IMR-90 (cell line): ENCODE measurements around the gene KCNMA1. TPM values are rescaled to one million over a fixed set of nuclear protein-coding genes. Genes with fewer than 3 reads are reported as not detected.

Experiments used
- ATAC-seq: fragments of 200-7000 bp; cut with Tn5 transposase; 2 replicates; pipeline ENCODE4 v1.9.1; 2020; ENCODE audit warnings: low read depth, mild to moderate bottlenecking, moderate library complexity
- BruUV-seq: library from RNA; stranded (reverse); fragments of 400-500 nt; replicated peaks from 2 replicates; lab custom pipeline; 2021; lab: Mats Ljungman, UMichigan
- CTCF ChIA-PET: fragments of 300-600 bp; formaldehyde crosslinking; extraction: SDS; loops from one replicate; lab custom pipeline; 2021; ENCODE audit warnings: antibody characterized with exemption; lab: Yijun Ruan, JAX
- POLR2A ChIA-PET: fragments of 300-600 bp; sonication (Branson Sonifier 250); formaldehyde crosslinking; loops from one replicate; lab custom pipeline; 2022; ENCODE audit warnings: antibody characterized with exemption; ENCODE audit not compliant: unreplicated experiment; lab: Charles Lee
- DNase-seq: peaks from one replicate; pipeline ENCODE4 v3.0.0; 2013
- H2AFZ ChIP-seq: replicated peaks from 2 replicates; pipeline ENCODE3; 2013; ENCODE audit warnings: low read length, mild to moderate bottlenecking; ENCODE audit not compliant: poor library complexity
- H2AK5ac ChIP-seq: 2 replicates; pipeline ENCODE4 v1.6.1; 2013; ENCODE audit warnings: low read depth, low read length, inconsistent platforms
- H2AK9ac ChIP-seq: replicated peaks from 2 replicates; pipeline ENCODE3; 2013; ENCODE audit warnings: mild to moderate bottlenecking, low read depth, low read length, moderate library complexity; ENCODE audit not compliant: poor library complexity
- H2BK120ac ChIP-seq: 2 replicates; pipeline ENCODE4 v1.6.1; 2013; ENCODE audit warnings: low read depth, low read length, inconsistent platforms
- H2BK15ac ChIP-seq: 3 replicates; pipeline ENCODE4 v1.6.1; 2013; ENCODE audit warnings: low read depth, low read length, inconsistent platforms
- H2BK20ac ChIP-seq: 2 replicates; pipeline ENCODE4 v1.6.1; 2013; ENCODE audit warnings: low read depth, mild to moderate bottlenecking, inconsistent platforms, low read length, moderate library complexity
- H2BK5ac ChIP-seq: 2 replicates; pipeline ENCODE4 v1.6.1; 2013; ENCODE audit warnings: mild to moderate bottlenecking, low read depth, low read length, inconsistent platforms; ENCODE audit not compliant: poor library complexity, severe bottlenecking
- H3K14ac ChIP-seq: replicated peaks from 2 replicates; pipeline ENCODE4 v1.6.1; 2013; ENCODE audit warnings: low read depth, low read length, inconsistent platforms
- H3K18ac ChIP-seq: 2 replicates; pipeline ENCODE4 v1.6.1; 2013; ENCODE audit warnings: low read depth, low read length, control low read depth
- H3K23ac ChIP-seq: 2 replicates; pipeline ENCODE4 v1.6.1; 2013; ENCODE audit warnings: low read depth, low read length, inconsistent platforms
- H3K27ac ChIP-seq: 2 replicates; pipeline ENCODE4 v1.5.1; 2013; ENCODE audit warnings: mild to moderate bottlenecking, control low read depth, low read length; ENCODE audit not compliant: insufficient read depth
- H3K27me3 ChIP-seq: 2 replicates; pipeline ENCODE4 v1.6.1; 2013; ENCODE audit warnings: low read length; ENCODE audit not compliant: control insufficient read depth, insufficient read depth
- H3K36me3 ChIP-seq: 2 replicates; pipeline ENCODE4 v1.6.1; 2013; ENCODE audit warnings: low read length, mixed read lengths; ENCODE audit not compliant: control insufficient read depth, insufficient read depth
- H3K4ac ChIP-seq: 2 replicates; pipeline ENCODE4 v1.6.1; 2013; ENCODE audit warnings: low read depth, low read length, inconsistent platforms
- H3K4me1 ChIP-seq: 2 replicates; pipeline ENCODE4 v1.6.1; 2013; ENCODE audit warnings: low read length, mixed read lengths; ENCODE audit not compliant: control insufficient read depth, insufficient read depth
- H3K4me2 ChIP-seq: 2 replicates; pipeline ENCODE4 v1.6.1; 2013; ENCODE audit warnings: low read depth, mild to moderate bottlenecking, control low read depth, low read length, moderate library complexity
- H3K4me3 ChIP-seq: 2 replicates; pipeline ENCODE4 v1.5.1; 2013; ENCODE audit warnings: low read depth, mild to moderate bottlenecking, control low read depth, low read length, moderate library complexity; ENCODE audit not compliant: insufficient read depth
- H3K56ac ChIP-seq: 2 replicates; pipeline ENCODE4 v1.6.1; 2013; ENCODE audit warnings: low read length, inconsistent platforms; ENCODE audit not compliant: insufficient read depth; ENCODE audit errors: extremely low read depth
- H3K79me1 ChIP-seq, 2 experiments: 2 replicates each; pipeline ENCODE4 v1.6.1; 2013; ENCODE audit warnings: low read length in 2 of 2, inconsistent platforms in 1 of 2, low read depth in 1 of 2
- H3K9ac ChIP-seq: 2 replicates; pipeline ENCODE4 v1.6.1; 2013; ENCODE audit warnings: low read depth, low read length, control low read depth
- H3K9me1 ChIP-seq: 2 replicates; pipeline ENCODE4 v1.6.1; 2013; ENCODE audit warnings: low read length, inconsistent platforms; ENCODE audit not compliant: insufficient read depth
- H3K9me3 ChIP-seq: 2 replicates; pipeline ENCODE4 v1.6.1; 2013; ENCODE audit warnings: low read length; ENCODE audit not compliant: control insufficient read depth, insufficient read depth
- H4K20me1 ChIP-seq: 2 replicates; pipeline ENCODE4 v1.6.1; 2013; ENCODE audit warnings: low read length, inconsistent platforms; ENCODE audit not compliant: insufficient read depth
- H4K5ac ChIP-seq: 2 replicates; pipeline ENCODE4 v1.6.1; 2013; ENCODE audit warnings: mild to moderate bottlenecking, low read depth, low read length, control low read depth
- H4K8ac ChIP-seq, 2 experiments: 2 replicates each; pipeline ENCODE4 v1.6.1; 2013; ENCODE audit warnings: low read depth in 2 of 2, low read length in 2 of 2, control low read depth in 1 of 2, inconsistent platforms in 1 of 2
- H4K91ac ChIP-seq: 2 replicates; pipeline ENCODE4 v1.6.1; 2013; ENCODE audit warnings: low read depth, low read length, inconsistent platforms; ENCODE audit not compliant: insufficient read depth
- BHLHE40 ChIP-seq: fragments of 150-350 bp; IDR thresholded peaks from 2 replicates; pipeline ENCODE4 v1.6.1; 2016; ENCODE audit warnings: mild to moderate bottlenecking, low read depth, low read length
- CEBPB ChIP-seq: IDR thresholded peaks from 2 replicates; pipeline ENCODE4 v1.6.1; 2012; ENCODE audit warnings: low read depth, low read length, improper control_type of control experiment
- CHD1 ChIP-seq: IDR thresholded peaks from 2 replicates; pipeline ENCODE4 v1.6.1; 2012; ENCODE audit warnings: low read depth, low read length, improper control_type of control experiment
- CTCF ChIP-seq: conservative IDR thresholded peaks from 2 replicates; pipeline ENCODE4 v1.5.1; 2012; ENCODE audit warnings: mild to moderate bottlenecking, low read depth, low read length, improper control_type of control experiment
- ELK1 ChIP-seq: fragments of 150-350 bp; IDR thresholded peaks from 2 replicates; pipeline ENCODE4 v1.6.1; 2016; ENCODE audit warnings: low read depth, mild to moderate bottlenecking, low read length, moderate library complexity, borderline replicate concordance
- FOS ChIP-seq: fragments of 150-350 bp; IDR thresholded peaks from 2 replicates; pipeline ENCODE4 v1.6.1; 2016; ENCODE audit warnings: low read depth, low read length
- MAFK ChIP-seq: IDR thresholded peaks from 2 replicates; pipeline ENCODE4 v1.6.1; 2012; ENCODE audit warnings: low read depth, low read length, improper control_type of control experiment
- MAZ ChIP-seq: IDR thresholded peaks from 2 replicates; pipeline ENCODE4 v1.6.1; 2012; ENCODE audit warnings: low read depth, mild to moderate bottlenecking, low read length, improper control_type of control experiment, moderate library complexity, borderline replicate concordance
- MXI1 ChIP-seq: IDR thresholded peaks from 2 replicates; pipeline ENCODE4 v1.6.1; 2012; ENCODE audit warnings: low read depth, mild to moderate bottlenecking, low read length, moderate library complexity, borderline replicate concordance
- NFE2L2 ChIP-seq: fragments of 150-350 bp; IDR thresholded peaks from 2 replicates; pipeline ENCODE4 v1.6.1; 2016; ENCODE audit warnings: low read depth, mild to moderate bottlenecking, low read length
- POLR2A ChIP-seq: IDR thresholded peaks from 2 replicates; pipeline ENCODE4 v1.6.1; 2012; ENCODE audit warnings: mild to moderate bottlenecking, low read depth, low read length
- RAD21 ChIP-seq: IDR thresholded peaks from 2 replicates; pipeline ENCODE4 v1.6.1; 2012; ENCODE audit warnings: low read length, improper control_type of control experiment
- RCOR1 ChIP-seq: IDR thresholded peaks from 2 replicates; pipeline ENCODE4 v1.6.1; 2012; ENCODE audit warnings: mild to moderate bottlenecking, low read length, improper control_type of control experiment; ENCODE audit not compliant: insufficient replicate concordance
- RFX5 ChIP-seq: IDR thresholded peaks from 2 replicates; pipeline ENCODE4 v1.8.0; 2012; ENCODE audit warnings: low read depth, mild to moderate bottlenecking, low read length, moderate library complexity
- SMC3 ChIP-seq: fragments of 150-350 bp; IDR thresholded peaks from 2 replicates; pipeline ENCODE4 v1.6.1; 2016; ENCODE audit warnings: low read depth, mild to moderate bottlenecking, antibody characterized with exemption, low read length, moderate library complexity
- WGBS, 2 experiments: methylation state at CpG; one replicate each; pipeline versions ENCODE4 v1.1.5 to v1.1.7; 2013; ENCODE audit warnings: missing lambda C conversion rate in 2 of 2; ENCODE audit not compliant: insufficient read length in 1 of 2; ENCODE audit errors: extremely low coverage in 2 of 2; 5-methylcytosine and 5-hydroxymethylcytosine counted together
- dilution Hi-C: fragments of 300-500 bp; cut with HindIII; formaldehyde crosslinking; loops from one replicate; pipeline ENCODE4 v1.14.3; 2018; ENCODE audit warnings: low sequenced_read_pairs; ENCODE audit not compliant: unreplicated experiment
- in situ Hi-C: fragments of 300-500 bp; cut with MboI; formaldehyde crosslinking; loops from 3 replicates; pipeline ENCODE4 v1.14.3; 2019; ENCODE audit warnings: low sequenced_read_pairs, inconsistent platforms, mixed read lengths
- intact Hi-C: fragments of 100-400 bp; cut with micrococcal nuclease; formaldehyde crosslinking; loops from 2 replicates; pipeline ENCODE4 v1.10.0; 2022
- polyA plus RNA-seq, 3 experiments: library from polyadenylated mRNA; depleted of rRNA; stranded (reverse); fragments of >200 nt; gene quantifications; 2 replicates each; pipeline ENCODE4 v1.2.3, GENCODE V29; 2012; ENCODE audit warnings: low replicate concordance in 1 of 3
- total RNA-seq: library from RNA; depleted of rRNA; stranded (reverse); fragments of >200 nt; gene quantifications from 2 replicates; pipeline ENCODE4 v1.2.3, GENCODE V29; 2012
- TF ChIP-seq, protein P1 (sequence below): fragments of 150-350 bp; IDR thresholded peaks from 2 replicates; pipeline ENCODE4 v1.6.1; 2017; ENCODE audit warnings: mild to moderate bottlenecking, antibody characterized with exemption, low read length, low read depth

KCNMA1 gene
- total and polyA plus RNA-seq, 2 of the 4 experiments (the other 2 are of a cell fraction): 25.6 to 29.6 TPM

GRCh38 chr10:77031531-77032187 lies 605.9 kb downstream of the KCNMA1 start:
- H3K79me1 ChIP-seq: no peaks in the 10 kb centered on the region
- TF ChIP-seq BHLHE40 (no peak), MAZ (no peak), NFE2L2 (no peak), CTCF (no peak), POLR2A (no peak), SMC3 (no peak), MAFK (no peak), ELK1 (no peak), MXI1 (no peak), RAD21 (no peak), RCOR1 (no peak), CHD1 (no peak), CEBPB (no peak), FOS (no peak), RFX5 (no peak)
- TF ChIP-seq, protein P1, sequence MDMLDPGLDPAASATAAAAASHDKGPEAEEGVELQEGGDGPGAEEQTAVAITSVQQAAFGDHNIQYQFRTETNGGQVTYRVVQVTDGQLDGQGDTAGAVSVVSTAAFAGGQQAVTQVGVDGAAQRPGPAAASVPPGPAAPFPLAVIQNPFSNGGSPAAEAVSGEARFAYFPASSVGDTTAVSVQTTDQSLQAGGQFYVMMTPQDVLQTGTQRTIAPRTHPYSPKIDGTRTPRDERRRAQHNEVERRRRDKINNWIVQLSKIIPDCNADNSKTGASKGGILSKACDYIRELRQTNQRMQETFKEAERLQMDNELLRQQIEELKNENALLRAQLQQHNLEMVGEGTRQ: no peak
- no peak overlapping the region for H3K9ac ChIP-seq
- WGBS, 2 experiments: no CpG with 5 or more reads among the region's 1 CpG
- no peak overlapping the region for H3K23ac ChIP-seq
- no peak overlapping the region for H3K4me2 ChIP-seq
- ChIA-PET POLR2A (no interaction called here), CTCF (no interaction called here)
- no peaks in the 10 kb centered on the region for H4K20me1 ChIP-seq
- peaks cover 6% of the 10 kb centered on the region; the same call in 1 of the 2 replicates for H3K9me1 ChIP-seq
- H2BK15ac ChIP-seq: no peak overlapping the region
- H3K9me3 ChIP-seq: no peaks in the 10 kb centered on the region
- H4K8ac ChIP-seq: no peak overlapping the region
- ATAC-seq (peak; percentile 24; the same call in 1 of the 2 replicates), DNase-seq (no peak)
- no peak overlapping the region for H2BK20ac ChIP-seq
- no peak overlapping the region for H3K4ac ChIP-seq
- H3K4me3 ChIP-seq: no peak overlapping the region
- no peaks in the 10 kb centered on the region; the same call in 1 of the 2 replicates for H3K27me3 ChIP-seq
- H2AK5ac ChIP-seq: no peak overlapping the region
- BruUV-seq: no TSS peak
- H2BK120ac ChIP-seq: no peak overlapping the region
- no peak overlapping the region for H2BK5ac ChIP-seq
- intact Hi-C loops (no loop called here), dilution Hi-C loops (no loop called here), in situ Hi-C loops (no loop called here)
- peaks cover 3% of the 10 kb centered on the region; the same call in 1 of the 2 replicates for H3K4me1 ChIP-seq
- H3K18ac ChIP-seq: no peak overlapping the region
- H3K14ac ChIP-seq: no peak overlapping the region
- H2AFZ ChIP-seq: no peak overlapping the region
- no peak overlapping the region for H4K91ac ChIP-seq
- no peaks in the 10 kb centered on the region for H3K36me3 ChIP-seq
- H3K56ac ChIP-seq: no peak overlapping the region
- H3K27ac ChIP-seq: no peak overlapping the region
- no peak overlapping the region for H4K5ac ChIP-seq
- H2AK9ac ChIP-seq: no peak overlapping the region
